SW 1271 (cell line): ENCODE measurements around the gene FAM120AOS.
A peak's percentile ranks its signal among the peaks of the same experiment; 100 is the strongest.
"Not testable (repeated sequence)": the region's sequence is repeated elsewhere in the genome, so short reads cannot be mapped to it uniquely, and the experiment has no call there.

Source experiments
- DNase-seq, 2 experiments: peaks; one replicate each; lab custom pipeline; 2025; lab: John Stamatoyannopoulos, UW

Gene FAM120AOS

GRCh38 chr9:93467062-93467416, 13.7 kb upstream of the FAM120AOS start:
- no peak for DNase-seq

- no peak for DNase-seq
Observed at GRCh38 chr9:93466416-93467061, 13.2 kb upstream of the FAM120AOS start.

- no peak for DNase-seq
Observed at GRCh38 chr9:93465855-93466254, 12.5 kb upstream of the FAM120AOS start.

- no peak for DNase-seq
Observed at GRCh38 chr9:93464876-93465275, 11.5 kb upstream of the FAM120AOS start.

- DNase-seq, result no peak
Observed at GRCh38 chr9:93464395-93464794, 11.0 kb upstream of the FAM120AOS start.

- no peak for DNase-seq
Observed at GRCh38 chr9:93463638-93464248, 10.4 kb upstream of the FAM120AOS start.

GRCh38 chr9:93461821-93462220, 8.4 kb upstream of the FAM120AOS start:
- DNase-seq, result no peak

GRCh38 chr9:93461414-93461743, 8.0 kb upstream of the FAM120AOS start:
- no peak for DNase-seq

GRCh38 chr9:93460689-93461413, 7.5 kb upstream of the FAM120AOS start:
- DNase-seq, result no peak

GRCh38 chr9:93459432-93459847, 6.1 kb upstream of the FAM120AOS start:
- DNase-seq, result no peak

- DNase-seq, result no peak
Observed at GRCh38 chr9:93458712-93459111, 5.3 kb upstream of the FAM120AOS start.

GRCh38 chr9:93457006-93457405, 3.6 kb upstream of the FAM120AOS start:
- DNase-seq, result no peak

- no peak for DNase-seq
Observed at GRCh38 chr9:93456504-93456903, 3.1 kb upstream of the FAM120AOS start.

GRCh38 chr9:93456022-93456421, 2.6 kb upstream of the FAM120AOS start:
- no peak for DNase-seq

- no peak for DNase-seq
Observed at GRCh38 chr9:93452710-93453046, 703 bp downstream of the FAM120AOS start.

GRCh38 chr9:93451849-93452709, 1.3 kb downstream of the FAM120AOS start:
- DNase-seq, result peak in 1 of 2 experiments; percentile 25

- peak; percentile 61 to 64 for DNase-seq
Observed at GRCh38 chr9:93450945-93451815, 2.2 kb downstream of the FAM120AOS start, which contains the start of gene FAM120A. Gene FAM120A, plus strand, starts transcription at chr9:93451685. Its CDS starts 231 bp downstream, at chr9:93451916.

- DNase-seq, result no peak
Observed at GRCh38 chr9:93447655-93448054, 5.7 kb downstream of the FAM120AOS start.

GRCh38 chr9:93446073-93446472, 7.3 kb downstream of the FAM120AOS start:
- DNase-seq, result no peak

- DNase-seq, result no peak
Observed at GRCh38 chr9:93440896-93441580, 12.3 kb downstream of the FAM120AOS start.

GRCh38 chr9:93439301-93439700, 14.1 kb downstream of the FAM120AOS start:
- DNase-seq, result not testable (repeated sequence)
